RPMI8226 (cell line): ENCODE results near the gene IFNA6.
"Not testable (repeated sequence)": the region's sequence is repeated elsewhere in the genome, so short reads cannot be mapped to it uniquely, and the experiment has no call there.

Source experiments
- DNase-seq: peaks from one replicate; pipeline ENCODE4 v3.0.0-alpha.2; 2015

IFNA6 gene

DNA sequence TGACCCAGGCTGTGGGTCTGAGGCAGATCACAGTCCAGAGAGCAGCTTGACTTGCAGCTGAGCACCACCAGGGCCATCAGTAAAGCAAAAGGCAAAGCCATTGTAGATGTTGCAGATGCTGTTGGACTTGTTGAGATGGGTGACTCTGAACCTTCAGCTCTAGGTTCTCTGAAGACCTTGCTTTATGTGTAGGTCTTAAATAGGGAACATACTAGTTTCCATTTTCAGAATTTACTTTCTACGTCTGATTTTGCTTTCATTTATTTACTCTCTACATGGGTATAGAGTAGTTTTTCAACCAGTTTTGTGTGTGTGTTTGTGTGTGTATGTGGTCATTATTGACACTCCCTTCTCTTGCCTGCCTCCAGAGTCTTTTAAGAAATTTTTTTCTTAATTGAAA, at the start of gene IFNA6:
TSS of gene IFNA6 (minus strand) at position 101 of the 400 bp plus-strand sequence. CDS start at position 101, 0 bp downstream.
- no peak for DNase-seq

DNA sequence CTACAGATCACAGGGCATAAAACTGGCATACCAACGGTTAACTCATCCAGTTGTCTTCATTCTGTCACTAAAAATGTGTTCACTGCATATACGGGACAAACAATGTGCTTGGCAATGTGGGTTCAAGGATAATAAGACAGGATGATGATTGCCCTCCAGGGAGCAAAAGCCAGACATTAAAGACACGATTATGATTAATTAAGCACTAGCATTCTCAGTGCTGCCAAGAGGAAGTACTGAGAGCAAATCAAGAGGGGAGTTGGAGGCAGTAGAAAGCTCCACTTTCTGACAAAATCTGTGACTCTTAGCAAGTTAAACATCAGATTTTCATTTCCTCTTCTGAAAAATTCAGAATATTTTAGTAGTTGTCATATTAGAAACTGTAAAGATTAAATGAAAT, 49.3 kb upstream of the IFNA6 start:
- DNase-seq: no peak

DNA sequence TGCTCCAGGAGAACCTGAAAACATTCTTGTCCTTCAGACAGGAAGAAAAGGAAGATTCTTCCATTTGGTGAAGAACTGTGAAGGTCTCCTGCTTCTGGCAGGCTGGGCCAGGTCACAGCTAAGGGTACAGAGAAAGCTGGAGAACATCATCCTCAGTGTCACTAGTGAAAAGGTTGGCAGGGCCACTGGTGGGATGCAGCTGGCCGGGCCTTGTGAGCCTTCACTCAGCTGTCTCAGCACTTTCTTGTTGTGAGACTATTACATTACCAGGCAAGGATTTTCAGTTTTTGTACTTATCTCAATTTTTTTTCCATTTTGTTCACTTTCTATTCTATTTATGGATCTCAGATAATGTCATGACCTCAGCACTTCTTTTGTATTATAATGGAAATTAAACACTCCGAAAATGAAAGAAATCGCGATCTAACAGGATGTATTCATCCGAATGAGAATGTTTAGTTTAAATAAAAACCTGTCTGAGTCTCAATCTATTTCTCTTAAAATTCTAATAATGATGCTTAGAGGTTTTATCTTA, 48.3 kb upstream of the IFNA6 start:
- peak; percentile 82 for DNase-seq

DNA sequence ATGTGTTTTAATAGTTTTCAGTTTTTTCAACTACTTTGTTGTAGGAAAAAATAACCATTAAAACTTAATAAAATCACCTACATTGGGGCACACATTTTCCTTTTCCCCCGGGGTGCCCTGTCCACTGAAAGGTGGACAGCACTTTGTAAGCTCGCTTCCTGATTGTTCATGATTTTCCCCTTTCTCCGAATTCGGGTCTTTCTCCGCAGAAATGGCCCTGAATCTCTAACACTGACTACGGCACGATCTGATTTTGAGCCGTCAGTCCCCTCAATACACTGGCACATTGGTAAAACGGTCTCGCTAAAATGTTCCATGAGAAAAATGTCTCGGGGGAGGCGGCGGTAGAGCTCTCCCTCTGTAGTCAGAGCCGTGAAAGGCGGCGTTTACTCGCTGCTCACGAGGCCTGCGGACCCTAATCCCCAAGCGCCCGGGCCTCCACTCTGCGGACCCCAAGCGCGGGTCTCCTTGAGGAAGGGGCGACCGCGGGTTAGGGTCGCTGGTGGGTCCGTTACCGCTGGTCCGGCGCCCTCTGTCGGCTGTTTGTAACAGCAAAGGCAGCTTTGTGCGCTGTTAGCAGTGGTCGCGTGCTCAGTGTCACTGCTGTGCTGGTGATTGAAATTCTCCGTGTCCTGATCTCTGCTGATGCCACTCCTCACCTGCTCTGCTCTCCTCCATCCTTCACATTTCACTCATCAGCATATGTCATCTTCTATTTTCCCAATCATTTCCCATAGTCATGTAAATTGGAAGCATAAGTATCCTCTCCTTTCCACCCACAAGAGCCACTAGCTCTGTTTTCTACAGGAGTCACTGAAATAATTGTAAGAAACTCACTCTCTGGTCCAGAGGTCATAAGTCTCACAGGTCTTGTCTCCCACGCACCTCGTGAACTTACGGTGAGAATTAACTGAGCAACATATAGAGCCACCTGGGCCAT, 45.4 kb upstream of the IFNA6 start:
- DNase-seq: peak; percentile 44

DNA sequence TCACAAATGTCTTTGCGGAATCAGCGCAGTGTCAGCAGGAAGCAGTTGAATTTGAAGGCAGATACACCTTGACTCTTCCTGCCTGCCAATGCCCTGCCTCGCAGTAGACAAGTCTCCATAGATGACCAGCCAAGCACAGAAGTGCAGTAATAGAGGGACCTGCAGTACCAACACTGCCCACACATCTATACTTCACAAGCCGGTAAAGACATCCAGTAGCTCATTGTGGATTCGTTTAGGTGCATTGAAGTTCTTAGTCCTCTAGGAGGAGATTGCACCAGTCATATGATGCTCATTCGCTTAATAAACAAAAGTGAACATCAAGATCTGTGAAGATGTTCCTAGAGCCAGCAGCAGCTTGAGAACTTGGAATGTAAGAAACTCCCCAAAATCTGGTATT, 41.6 kb upstream of the IFNA6 start:
- peak; percentile 69 for DNase-seq

DNA sequence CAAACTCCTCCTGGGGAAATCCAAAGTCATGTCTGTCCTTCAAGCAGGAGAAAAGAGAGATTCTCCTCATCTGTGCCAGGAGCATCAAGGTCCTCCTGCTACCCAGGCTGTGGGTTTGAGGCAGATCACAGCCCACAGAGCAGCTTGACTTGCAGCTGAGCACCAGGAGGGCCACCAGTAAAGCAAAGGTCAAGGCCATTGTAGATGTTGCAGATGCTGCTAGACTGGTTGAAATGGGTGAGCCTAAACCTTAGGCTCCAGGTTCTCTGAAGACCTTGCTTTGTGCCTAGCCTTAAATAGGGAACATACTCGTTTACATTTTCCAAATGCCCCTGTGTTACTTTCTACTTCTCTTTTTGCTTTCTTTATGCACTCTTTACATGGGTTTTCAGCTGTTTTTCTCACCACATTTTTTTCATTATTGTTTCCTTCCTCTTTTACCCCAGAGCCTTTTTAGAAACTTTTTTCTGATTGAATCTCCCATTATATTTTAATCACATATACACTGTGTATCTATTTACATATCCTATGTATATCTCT, 34.5 kb upstream of the IFNA6 start, which contains the start of gene IFNA2:
TSS of gene IFNA2 (minus strand) at position 268 of the 540 bp plus-strand sequence. CDS start at position 199, 69 bp downstream.
- no peak for DNase-seq

DNA sequence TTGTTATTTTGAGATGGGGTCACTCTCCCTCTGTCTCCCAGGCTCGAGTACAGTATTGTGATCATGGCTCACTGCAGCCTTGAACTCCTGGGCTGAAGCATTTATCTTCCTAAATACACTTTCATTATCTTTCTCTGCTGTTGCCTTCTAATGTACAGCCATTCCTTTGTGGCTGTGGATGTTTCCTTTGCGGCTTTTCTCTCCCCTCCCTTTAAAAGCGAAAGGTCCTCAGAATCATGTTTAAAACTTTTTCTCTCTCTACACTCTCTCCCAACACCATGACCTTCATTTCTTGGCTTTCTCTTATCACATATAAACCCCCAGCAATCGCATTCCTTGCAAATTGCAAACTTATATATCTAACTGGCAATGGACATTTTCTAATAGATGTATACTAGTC, 32.9 kb upstream of the IFNA6 start:
- no peak for DNase-seq

DNA sequence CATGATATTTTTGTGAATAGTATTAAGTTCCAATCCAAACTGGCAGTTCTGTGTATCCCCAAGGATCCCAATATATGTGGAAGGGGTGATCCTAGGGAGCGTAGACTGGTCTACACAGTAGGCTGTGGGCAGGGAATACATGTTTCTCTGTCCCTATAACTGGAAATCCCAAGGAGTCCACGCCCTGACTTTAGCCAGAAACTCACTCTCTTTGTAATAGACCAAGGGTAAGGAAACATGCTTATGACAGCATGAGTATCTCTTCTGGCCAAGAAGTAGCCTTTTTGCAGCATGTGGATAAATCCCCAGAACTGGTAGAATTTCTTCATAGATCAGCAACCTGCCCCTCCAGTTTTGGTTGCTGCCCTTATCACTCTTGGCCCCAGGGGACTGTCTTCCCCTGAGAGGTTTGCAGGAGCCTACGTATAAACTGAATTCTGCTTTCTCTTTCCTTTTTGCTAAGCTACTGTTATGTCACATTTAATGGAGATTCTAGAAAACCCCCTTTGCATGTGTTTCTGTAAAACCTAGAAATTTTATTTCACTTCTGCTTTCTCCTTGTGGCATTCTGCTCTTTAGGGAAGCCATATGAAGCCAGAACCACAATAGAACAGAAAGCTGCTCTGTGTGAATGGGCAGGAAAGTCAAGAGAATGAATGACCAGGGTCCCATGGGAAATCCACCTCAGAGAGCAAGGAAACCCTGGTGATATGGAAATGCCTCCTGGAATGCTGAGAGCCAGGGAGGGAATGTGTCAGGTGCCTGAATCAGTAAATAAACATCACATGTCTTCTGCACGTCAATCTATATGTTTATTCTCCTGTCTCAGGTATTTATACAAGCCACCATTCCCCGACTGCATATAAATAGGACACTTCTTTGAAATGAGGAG, 31.0 kb upstream of the IFNA6 start:
- DNase-seq: peak; percentile 70

DNA sequence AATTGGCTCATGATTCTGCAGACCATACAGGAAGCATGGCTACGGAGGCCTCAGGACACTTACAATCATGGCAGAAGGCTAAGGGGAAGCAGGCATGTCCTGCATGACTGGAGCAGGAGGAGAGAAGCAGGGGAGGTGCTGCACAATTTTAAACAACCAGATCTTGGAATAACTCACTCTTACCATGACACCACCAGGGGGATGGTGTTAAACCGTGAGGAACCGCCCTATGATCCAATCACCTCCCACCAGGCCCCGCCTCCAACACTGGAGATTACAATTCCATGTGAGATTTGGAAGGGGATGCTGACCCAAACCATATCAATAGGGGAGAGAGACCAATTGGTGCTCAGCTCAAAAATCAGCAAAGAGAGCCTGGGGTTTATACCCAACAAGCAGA, 20.8 kb upstream of the IFNA6 start:
- not testable (repeated sequence) for DNase-seq

DNA sequence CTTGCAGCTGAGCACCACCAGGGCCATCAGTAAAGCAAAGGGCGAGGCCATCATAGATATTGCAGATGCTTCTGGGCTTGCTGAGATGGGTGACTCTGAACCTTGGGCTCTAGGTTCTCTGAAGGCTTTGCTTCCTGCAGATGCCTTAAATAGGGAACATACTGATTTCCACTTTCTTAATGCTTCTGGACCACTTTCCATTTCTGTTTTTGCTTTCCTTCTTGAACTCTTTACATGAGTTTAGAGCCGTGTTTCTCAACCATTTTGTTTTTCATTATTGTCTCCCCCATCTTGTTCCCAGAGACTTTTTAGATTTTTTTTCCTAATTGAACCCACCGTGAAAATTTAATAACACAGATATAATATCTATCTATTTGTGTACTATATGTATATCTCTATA, 17.3 kb upstream of the IFNA6 start, which contains the start of gene IFNA13:
TSS of gene IFNA13 (minus strand) at position 101 of the 400 bp plus-strand sequence. CDS start at position 54, 47 bp downstream.
- no peak for DNase-seq

DNA sequence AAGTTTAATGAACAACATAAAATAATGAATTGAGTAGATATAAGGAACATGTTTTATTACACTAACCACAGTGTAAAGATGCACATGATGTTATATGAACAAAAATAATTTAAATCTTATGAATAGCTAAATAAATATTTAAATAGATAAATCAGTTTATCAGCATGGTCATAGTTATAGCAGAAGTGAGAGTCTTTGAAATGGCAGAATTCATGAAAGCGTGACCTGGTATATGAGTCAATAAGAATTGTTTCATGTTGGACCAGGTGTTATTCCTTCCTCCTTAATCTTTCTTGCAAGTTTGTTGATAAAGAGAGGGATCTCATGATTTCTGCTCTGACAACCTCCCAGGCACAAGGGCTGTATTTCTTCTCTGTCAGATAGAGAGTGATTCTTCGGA, 16.5 kb upstream of the IFNA6 start:
- DNase-seq: not testable (repeated sequence)

DNA sequence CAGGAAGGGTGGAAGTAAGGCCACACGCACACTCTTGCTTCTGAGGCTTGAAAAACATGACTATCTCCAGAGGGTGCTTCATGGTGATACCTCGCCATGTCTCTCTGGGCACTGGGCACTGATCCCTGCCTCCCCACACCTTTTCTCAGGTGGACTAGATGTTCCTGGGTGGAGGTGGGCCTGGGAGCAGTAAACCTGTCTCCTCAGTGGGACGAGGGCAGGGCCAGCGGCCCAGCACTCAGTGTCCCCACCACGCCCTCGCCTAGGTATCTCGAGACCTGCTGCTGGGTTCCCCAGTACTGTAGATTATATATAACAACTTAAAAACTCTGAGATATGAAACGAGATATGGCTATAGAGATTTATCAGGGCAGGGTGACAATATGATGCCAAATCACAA, 11.6 kb upstream of the IFNA6 start:
- DNase-seq: no peak

DNA sequence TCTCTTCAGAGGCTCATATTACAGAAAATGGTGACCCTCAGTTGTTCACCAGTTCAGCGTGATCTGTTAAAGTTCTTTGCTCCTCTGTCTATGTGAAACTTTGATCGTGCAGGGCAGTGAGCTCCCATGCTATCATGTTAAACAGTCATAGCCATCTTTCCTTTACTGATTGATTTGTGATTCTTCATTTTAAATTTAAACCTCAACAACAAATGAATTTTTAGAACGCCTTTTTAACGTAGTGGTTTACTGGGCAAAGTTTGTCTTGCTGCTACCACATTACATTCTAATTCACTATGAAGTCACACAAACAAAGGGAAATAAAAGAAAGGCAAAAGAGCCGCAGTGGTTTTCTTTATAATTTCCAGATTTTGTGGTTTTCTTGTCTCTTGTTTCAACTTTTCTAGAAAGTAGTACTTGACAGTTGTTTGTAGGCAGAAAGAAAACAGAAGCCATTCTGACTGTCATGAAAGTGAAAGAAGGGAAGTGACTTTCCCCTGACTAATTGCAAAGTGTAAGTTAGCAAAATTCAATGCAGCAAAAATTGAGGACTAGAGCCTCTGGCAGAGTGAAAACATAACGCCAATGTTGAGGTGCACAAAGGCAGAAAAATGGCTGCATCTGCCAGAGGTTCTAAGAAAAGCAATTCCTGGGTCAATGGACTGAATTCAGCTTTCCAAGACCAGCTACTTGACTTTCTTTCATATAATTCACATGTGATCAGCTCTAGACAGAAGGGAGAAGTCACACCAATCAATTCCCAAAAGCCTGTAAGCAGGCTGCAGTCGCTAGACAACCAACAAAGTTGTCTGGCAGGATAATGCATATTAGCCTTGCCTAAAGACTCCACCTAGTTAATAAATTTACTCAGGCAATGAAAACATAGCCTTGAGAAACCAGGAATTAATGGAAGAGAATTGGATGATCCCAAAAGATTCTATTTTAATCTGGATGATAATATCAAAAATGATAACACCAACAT, 7.1 kb upstream of the IFNA6 start:
- DNase-seq: peak; percentile 42

DNA sequence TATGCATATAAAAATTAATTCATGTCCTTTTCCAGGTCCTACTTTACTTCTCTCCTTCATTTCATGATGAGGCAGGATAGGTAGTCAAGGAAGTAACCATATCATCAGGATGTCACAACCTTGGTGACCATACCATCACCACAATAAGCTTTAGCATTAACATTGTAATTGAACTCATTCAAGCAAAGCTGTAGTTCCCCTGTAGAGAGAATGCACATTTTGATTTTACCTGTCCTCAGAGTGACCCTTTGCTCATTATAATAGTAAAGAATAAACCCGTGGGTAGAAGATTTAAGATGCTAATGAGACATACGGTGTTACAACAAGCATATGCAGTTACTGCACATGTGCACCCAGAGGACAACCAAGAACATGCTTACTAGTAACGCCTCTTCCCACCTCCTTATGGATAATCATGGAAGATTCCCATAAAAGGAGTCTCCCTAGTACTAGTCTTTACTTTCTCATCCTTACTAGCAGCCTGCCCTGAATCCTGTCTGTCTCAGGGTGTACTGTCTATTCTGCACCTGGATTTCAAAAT, 2.2 kb downstream of the IFNA6 start:
- no peak for DNase-seq

DNA sequence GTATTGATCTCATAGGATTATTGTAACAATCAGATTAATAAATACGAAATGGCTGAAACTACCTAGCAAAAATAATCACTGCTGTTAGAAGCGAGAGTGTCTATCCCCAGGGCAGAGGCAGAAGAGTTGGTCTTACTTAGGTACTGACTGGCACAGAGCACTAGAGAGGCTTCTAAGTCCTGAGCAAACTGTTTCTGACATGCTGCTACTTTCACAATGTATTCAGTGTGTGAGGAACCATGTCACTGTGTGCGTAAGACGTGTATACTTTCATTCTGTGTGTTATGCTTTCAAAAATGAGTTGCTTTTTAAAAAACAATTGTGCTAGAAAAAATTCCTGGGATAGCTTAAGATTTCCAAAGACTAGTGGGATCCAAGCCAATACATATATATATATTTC, 10.0 kb downstream of the IFNA6 start:
- DNase-seq: no peak

DNA sequence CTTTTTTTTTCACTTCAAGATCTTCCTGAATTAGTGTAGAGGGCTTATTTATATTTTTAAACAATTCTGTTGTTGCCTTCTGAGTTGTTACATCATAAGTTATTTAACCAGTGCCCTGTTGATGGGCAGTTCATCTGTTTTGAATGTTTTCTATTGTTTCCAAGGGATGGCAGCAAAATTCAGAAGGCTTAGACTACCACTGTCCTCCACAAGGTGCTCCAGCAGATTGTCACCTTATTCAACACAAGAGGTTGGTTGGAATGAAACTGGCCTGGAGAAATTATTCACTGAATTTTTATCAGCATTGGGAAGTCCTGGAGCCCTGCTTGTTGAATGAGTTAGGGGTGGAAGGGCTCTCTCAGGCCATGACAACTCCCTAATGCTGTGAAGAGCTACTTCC, 14.2 kb downstream of the IFNA6 start:
- peak; percentile 5 for DNase-seq

DNA sequence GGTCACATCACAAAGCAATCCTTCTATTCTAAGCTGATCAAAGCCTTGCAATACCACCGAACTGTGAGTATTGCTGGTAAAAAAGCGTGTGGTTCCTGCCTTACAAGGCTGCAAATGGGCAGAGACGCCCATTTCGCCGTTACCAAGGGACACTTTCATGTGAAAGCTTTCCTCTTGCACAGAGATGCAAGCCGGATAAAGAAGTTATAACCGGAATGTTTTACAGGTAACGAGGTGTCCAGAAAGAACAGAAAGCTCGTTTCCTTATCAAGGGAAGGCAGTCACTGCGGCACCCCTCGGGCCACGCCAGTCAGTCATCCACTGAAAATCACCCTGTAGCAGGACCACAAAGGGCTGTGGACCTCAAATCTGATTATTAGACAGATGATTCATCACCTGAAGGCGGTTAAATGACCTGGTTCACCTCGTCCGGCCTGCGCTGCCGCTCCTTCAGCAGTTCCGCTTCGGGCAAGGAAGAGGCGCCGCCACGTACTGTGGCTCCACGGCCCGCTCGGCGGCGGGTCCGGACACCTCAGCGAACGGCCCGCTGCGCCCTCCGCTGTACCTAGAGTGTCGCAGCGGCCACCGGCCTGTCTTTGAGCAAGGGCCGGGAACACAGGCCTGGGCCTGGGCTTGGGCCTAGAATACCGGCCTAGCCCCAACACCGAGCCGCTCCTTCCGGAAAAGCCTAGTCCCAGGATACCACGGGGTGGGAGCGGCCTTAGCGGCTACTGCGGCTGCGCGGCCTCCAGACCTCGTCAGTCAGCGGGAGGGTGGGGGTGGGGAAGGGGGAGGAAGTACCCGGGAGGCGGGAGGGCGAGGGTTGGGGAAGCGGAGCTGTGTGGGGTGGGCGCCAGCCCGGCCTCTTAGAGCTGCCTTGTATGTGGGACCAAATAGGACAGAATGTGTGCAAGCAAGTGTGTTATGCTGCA, 15.7 kb downstream of the IFNA6 start, which contains the start of gene KLHL9:
TSS of gene KLHL9 (minus strand) at position 704 of the 932 bp plus-strand sequence. CDS start at position 159, 545 bp downstream.
- peak; percentile 88 for DNase-seq

DNA sequence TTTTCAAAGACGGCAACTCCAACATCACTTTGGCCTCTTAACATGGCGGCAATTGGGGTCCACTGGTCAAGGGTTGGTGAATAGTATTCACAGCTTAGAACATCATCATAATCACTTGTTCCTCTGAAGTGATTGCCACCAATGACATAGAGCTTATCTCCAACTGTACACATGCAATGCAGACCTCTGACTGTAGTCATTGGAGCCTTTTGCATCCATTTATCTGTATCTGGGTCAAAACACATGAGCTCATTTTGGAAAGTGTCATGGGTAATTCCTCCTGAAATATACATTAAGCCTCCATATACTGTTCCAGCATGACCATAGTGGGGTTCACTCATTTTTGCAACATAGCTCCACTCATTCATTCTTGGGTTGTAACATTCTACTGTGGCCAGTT, 17.5 kb downstream of the IFNA6 start:
- DNase-seq: no peak

DNA sequence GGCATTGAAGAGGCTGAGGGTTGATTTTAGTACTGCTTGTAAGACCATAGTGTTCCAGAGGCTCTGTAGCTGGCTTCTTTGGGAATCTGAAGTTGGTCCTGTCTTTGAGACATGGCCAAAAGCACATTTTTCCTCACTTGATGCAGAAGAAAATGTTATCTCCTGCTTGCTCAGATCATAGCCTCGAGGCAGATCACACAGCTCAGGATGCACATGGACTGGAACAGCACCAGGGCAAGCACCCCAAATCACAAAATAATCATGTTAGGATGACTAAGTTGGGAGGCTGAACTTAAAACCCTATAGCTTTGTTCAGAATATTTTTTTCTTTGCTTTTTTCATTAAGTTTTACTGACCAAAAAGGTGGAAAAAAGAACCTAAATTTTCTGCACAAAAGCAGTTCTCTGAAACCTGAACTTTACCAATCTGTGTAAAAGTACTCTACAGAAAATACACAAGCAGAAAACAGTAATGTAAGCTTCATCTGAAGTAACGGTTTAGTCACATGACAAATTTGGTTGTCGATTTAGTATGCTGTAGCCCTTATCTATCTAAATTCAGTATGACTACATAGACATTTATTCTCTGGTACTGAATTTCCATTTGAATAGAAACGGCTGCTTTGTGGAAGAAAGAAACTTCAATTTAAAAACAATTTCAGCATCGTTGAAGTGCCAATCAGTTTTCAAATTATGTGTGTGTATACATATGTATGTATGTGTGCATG, 18.8 kb downstream of the IFNA6 start:
- no peak for DNase-seq
